Forelimb muscle (tissue), 1 donor: ENCODE data around the gene IFI27L1. TPM values are rescaled to one million over a fixed set of nuclear protein-coding genes. Genes with fewer than 3 reads are reported as not detected.

Source experiments
- DNase-seq: peaks from one replicate; pipeline ENCODE4 v3.0.0-alpha.2; 2013; ENCODE audit warnings: low read depth
- polyA plus RNA-seq: library from polyadenylated mRNA; unstranded; fragments of 120-200 nt; gene quantifications from one replicate; pipeline ENCODE4 v1.2.1, GENCODE V29; 2013; ENCODE audit not compliant: insufficient read length

The IFI27L1 gene
- polyA plus RNA-seq, 1 donor: 12.2 TPM

GRCh38 chr14:94079891-94080620 lies 1.1 kb upstream of the IFI27L1 start:
- DNase-seq: no peak

DNA sequence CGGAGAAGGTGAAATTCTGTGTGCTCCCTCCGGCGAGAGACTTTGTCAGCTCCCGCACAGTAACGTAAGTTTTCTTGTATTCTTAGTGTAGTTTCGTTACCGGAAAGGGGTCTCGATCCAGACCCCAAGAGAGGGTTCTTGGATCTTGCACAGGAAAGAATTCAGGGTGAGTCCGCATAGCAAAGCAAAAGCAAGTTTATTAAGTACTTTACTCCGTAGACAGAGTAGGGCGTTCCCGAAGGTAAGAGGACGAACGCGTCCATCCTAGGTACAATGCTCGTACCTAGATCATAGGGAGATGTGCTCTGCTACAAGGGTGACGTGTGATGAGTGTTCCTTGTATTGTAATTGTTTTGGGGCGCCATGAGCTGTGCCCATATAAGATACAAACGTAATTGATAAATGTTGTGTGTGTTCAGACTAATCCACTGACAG lies 293 bp downstream of the IFI27L1 start:
- DNase-seq: no peak

DNA sequence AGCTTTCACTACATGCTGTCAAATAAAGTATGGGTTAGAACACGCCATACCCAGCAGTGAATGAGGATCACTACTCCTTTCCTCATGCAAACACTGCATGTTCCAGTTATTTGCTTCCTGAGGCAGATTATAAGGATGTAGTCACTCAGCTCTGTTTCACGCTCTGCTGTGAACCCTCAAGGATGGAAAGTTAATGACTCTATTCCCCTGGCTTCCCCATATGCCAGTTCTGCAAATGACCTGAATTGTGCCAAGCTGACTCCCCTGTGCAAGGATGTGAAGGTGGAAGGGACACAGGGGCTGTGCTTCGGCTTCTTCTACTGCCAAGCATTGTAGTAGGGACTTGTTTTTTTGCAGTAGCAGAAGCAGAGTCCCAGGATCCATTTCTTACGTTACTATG lies 6.8 kb downstream of the IFI27L1 start:
- DNase-seq: no peak

GRCh38 chr14:94088516-94088915 lies 7.4 kb downstream of the IFI27L1 start:
- DNase-seq: no peak

- DNase-seq: no peak
These were observed 8.4 kb downstream of the IFI27L1 start for GRCh38 chr14:94089479-94089878.

- no peak for DNase-seq
These were observed 12.3 kb downstream of the IFI27L1 start for GRCh38 chr14:94093418-94093817.

DNA sequence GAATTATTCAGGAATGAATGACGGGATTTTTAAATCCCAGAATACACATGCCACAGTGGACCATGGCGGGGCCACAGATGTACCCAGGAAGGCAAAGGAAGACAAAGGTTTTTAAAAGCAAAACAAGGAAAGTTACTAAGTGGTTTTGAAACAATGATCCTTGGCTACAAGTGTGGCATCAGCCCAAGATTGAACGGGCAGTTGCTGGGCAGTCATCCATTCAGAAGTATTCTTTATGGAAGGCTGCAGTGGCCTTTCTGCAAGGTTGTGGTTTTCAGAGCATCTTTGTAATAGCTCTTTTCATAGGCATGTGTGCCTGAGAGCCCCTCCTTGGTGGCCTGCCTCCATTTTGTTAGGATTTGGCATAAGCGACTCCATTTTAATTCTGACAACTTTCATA lies 16.0 kb downstream of the IFI27L1 start:
- DNase-seq: no peak

GRCh38 chr14:94098326-94098992 lies 17.3 kb downstream of the IFI27L1 start:
- DNase-seq: no peak

DNA sequence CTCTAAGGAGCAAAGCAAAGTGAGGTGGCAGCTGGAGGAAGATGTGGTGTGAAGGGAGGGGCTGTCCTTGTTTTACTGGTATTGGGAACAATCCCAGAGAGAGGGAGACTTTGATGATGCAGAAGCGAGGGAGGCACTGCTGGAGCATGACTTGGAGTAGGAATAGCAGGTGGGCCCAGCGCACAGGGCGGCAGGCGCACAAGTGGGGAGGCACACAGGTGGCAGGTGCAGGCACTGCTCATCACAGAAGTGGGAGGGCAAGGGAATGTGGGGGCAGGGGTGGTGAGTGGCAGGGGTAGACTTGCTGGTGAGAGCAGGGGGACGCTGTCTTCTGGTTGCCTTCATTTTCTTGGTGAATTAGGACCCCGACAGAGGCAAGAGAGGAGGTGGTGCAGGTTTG lies 17.9 kb downstream of the IFI27L1 start:
- DNase-seq: no peak

GRCh38 chr14:94100847-94101246 lies 19.7 kb downstream of the IFI27L1 start:
- no peak for DNase-seq

DNA sequence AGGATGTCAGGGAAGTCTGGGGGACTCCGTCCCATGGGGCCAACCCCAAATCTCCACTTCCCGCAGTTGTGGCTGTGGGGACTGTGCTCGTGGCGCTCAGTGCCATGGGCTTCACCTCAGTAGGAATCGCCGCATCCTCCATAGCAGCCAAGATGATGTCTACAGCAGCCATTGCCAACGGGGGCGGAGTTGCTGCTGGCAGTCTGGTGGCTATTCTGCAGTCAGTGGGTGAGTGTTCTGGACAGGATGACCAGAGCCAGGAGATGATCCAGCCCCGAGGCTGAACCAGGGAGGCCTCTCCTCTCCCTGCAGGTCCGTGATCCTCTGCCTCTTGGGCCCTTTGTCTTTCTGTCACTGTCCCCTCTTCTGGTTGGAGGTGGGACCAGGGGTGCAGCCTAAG lies 20.6 kb downstream of the IFI27L1 start:
- DNase-seq: no peak

- no peak for DNase-seq
These were observed 21.8 kb downstream of the IFI27L1 start for GRCh38 chr14:94102768-94103482.

DNA sequence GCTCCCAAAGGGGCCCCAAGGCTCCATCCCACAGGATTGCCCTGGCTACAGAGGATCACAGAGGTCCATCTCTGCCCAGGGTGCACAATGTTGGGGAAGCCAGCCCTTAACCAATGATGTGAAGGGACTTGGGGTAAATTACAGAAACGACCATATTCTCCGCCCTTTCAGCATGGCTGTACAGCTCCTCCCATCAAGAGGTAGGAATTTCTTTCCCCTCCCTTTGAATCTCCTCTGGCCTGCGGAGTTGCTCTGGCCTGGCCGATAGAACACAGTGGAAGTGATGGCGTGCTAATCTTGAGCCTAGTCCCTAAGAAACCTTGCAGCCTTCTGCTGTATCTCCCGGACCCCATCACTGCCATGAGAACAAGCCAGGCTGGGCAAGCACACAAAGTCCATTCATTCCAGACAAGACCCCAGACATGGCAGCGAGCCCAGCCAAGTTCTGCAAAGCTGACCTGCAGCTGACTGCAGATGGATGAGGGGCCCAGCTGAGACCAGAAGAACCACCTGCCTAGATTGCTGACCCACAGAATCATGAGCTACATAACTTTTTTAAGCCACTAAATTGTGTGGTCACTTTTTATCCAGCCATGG lies 22.5 kb downstream of the IFI27L1 start:
- no peak for DNase-seq

DNA sequence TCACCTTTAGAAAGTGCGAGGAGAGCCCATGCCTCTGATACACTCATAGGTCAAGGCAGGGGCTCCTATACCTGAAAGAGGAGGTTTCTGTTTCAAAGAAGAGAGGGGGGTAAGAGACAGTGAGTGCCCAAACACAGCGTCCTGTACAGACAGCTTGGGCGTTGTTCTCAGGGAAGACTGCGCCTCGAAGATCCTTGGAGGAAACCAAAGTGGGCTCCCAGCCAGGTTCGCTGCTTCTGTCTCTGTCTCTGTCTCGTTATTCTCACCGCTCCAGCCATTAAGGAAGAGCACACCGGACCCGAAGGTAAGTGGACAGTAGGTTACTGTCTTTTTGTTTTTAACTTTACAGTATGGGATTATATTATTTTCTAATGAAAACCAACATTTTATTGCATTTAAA lies 23.6 kb downstream of the IFI27L1 start:
- no peak for DNase-seq

GRCh38 chr14:94109915-94110250 lies 28.8 kb downstream of the IFI27L1 start:
- no peak for DNase-seq

- DNase-seq: no peak
These were observed 29.6 kb downstream of the IFI27L1 start, which contains the start of gene IFI27 for GRCh38 chr14:94110552-94111181. IFI27 (plus strand) TSS chr14:94110736.

DNA sequence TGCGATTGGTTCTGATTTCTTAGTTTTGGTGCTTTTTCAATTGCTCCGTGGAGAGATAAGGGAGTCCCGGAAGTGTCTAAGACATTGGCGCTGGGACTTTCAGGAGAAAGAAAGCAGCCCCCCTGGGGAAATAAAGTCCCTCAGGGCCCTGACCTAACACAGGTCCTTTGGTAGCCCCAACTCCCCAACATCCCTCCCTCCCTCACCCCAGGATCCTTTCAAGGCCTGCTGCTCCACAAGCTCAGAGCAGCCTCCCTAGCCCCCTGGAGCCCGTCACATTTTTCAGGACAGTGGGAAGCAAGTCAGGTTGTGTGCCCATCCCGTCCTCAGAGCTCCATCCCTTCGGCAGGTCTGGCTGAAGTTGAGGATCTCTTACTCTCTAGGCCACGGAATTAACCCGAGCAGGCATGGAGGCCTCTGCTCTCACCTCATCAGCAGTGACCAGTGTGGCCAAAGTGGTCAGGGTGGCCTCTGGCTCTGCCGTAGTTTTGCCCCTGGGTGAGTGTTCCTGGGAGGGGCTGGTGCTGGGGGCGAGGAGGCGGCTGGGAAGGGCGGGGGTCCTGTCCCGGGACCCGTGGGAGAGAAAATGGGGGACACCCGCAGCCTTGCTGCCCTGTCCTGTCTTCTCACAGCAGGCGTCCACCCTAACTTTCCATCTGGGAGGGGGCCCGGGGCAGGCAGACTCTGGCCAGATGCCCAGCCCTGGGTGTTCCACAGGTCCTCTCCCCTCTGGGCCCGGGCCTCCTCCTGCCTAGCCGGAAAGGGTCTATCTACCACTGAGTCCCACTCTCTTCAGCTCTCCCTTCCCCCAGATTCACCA lies 30.4 kb downstream of the IFI27L1 start:
- DNase-seq: no peak

DNA sequence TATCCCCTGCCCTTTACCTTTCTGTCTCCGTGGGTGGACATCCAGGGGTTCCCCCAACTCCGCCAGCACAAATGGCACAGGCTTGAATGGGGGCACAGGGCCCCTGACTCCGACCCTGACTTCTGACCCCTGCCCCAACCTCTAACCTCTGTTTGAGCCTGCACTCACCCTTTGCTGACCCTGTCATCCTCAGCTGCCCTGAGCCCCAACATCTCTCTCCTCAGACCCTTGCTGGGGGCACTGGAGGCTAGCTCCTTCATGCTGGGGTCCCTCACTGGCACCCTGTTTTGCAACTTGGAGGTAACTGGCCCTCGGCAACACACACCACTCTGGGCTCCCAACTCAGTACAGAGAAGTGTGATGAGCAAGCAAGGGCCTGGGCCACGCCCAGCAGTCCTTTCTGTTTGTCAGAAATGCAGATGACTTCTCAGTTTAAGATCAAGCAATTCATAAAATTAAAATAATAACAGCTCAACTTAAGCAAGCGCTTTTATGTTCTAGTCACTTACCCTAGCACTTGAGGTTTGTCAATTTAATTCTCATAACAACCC lies 31.5 kb downstream of the IFI27L1 start:
- DNase-seq: no peak

DNA sequence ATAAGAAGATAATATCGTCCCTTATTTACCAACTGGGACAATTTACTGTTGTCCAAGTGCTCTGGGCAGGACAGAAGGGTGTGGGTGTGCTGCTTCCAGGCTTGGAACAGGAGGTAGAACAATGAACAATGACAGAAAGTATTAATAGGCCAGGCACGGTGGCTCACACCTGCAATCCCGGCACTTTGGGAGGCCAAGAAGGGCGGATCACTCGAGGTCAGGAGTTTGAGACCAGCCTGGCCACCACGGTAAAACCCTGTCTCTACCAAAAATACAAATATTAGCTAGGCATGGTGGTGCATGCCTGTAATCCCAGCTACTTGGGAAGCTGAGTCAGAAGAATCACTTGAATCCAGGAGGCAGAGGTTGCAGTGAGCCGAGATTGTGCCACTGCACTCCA lies 32.0 kb downstream of the IFI27L1 start:
- no peak for DNase-seq

DNA sequence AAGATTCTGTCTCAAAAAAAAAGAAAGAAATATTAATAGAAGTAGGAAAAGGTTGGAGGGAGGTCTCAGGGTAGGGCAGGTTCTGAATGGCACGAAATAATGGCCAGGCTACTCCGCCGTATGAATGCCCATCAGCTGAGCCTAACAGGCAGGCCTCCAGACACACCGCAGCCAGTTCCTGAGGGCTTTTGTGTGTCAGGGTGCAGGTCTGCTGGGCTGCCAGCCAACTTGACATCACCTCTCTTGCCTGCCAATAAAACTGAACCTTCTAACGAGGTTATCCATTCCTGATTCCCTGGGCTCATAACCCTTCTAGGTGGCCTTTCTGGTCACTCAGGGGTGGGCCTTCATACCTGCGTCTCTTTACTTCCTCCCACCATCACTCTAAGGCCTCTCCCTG lies 32.4 kb downstream of the IFI27L1 start:
- DNase-seq: no peak
